MG63 (cell line): ENCODE results near the gene KCNG2. TPM values are rescaled to one million over a fixed set of nuclear protein-coding genes. Genes with fewer than 3 reads are reported as not detected.

ENCODE experiments used
- DNase-seq: peaks from one replicate; pipeline ENCODE4 v3.0.0-alpha.2; 2020
- H3K27me3 ChIP-seq: fragments of 250-450 bp; sonication (Bioruptor Pico); 2 replicates; pipeline ENCODE4 v1.5.1; 2020; ENCODE audit warnings: mild to moderate bottlenecking, moderate library complexity
- H3K36me3 ChIP-seq: fragments of 250-450 bp; sonication (Bioruptor Pico); 2 replicates; pipeline ENCODE4 v1.5.1; 2020; ENCODE audit warnings: mild to moderate bottlenecking, moderate library complexity
- H3K4me3 ChIP-seq: fragments of 250-450 bp; sonication (Bioruptor Pico); 2 replicates; pipeline ENCODE4 v1.5.1; 2020; ENCODE audit warnings: mild to moderate bottlenecking, moderate library complexity
- H3K9me3 ChIP-seq: fragments of 250-450 bp; sonication (Bioruptor Pico); 2 replicates; pipeline ENCODE4 v1.5.1; 2020; ENCODE audit warnings: mild to moderate bottlenecking, moderate library complexity
- total RNA-seq: library from RNA; depleted of rRNA; stranded (reverse); fragments of >200 nt; shearing (Covaris generic); gene quantifications from 2 replicates; pipeline ENCODE4 v1.2.3, GENCODE V29; 2014; ENCODE audit warnings: low replicate concordance

The KCNG2 gene
- total RNA-seq, 1 experiment from 2014 or later, result not detected

GRCh38 chr18:79801217-79801616 is 3.5 kb downstream of the KCNG2 start:
- no peaks in the 10 kb centered on the region for H3K36me3 ChIP-seq
- H3K27me3 ChIP-seq, result peaks cover 22% of the 10 kb centered on the region
- H3K4me3 ChIP-seq, result no peak overlapping the region
- no peak for DNase-seq
- no peaks in the 10 kb centered on the region for H3K9me3 ChIP-seq

- no peak for DNase-seq
- Histone ChIP-seq H3K36me3 (no peaks in the 10 kb centered on the region), H3K9me3 (no peaks in the 10 kb centered on the region), H3K4me3 (no peak overlapping the region), H3K27me3 (peaks cover 22% of the 10 kb centered on the region)
These were observed 3.9 kb downstream of the KCNG2 start for GRCh38 chr18:79801641-79802040.

- Histone ChIP-seq H3K9me3 (no peaks in the 10 kb centered on the region), H3K27me3 (peaks cover 20% of the 10 kb centered on the region), H3K36me3 (no peaks in the 10 kb centered on the region), H3K4me3 (no peak overlapping the region)
- DNase-seq, result no peak
These were observed 4.6 kb downstream of the KCNG2 start for GRCh38 chr18:79802298-79802697.

GRCh38 chr18:79803611-79804051 is 5.9 kb downstream of the KCNG2 start:
- Histone ChIP-seq H3K36me3 (no peaks in the 10 kb centered on the region), H3K27me3 (peaks cover 11% of the 10 kb centered on the region), H3K4me3 (no peak overlapping the region), H3K9me3 (no peaks in the 10 kb centered on the region)
- no peak for DNase-seq

GRCh38 chr18:79804130-79804787 is 6.5 kb downstream of the KCNG2 start:
- no peak overlapping the region for H3K4me3 ChIP-seq
- H3K27me3 ChIP-seq, result peaks cover 4% of the 10 kb centered on the region
- H3K36me3 ChIP-seq, result no peaks in the 10 kb centered on the region
- H3K9me3 ChIP-seq, result no peaks in the 10 kb centered on the region
- no peak for DNase-seq

- no peak overlapping the region for H3K4me3 ChIP-seq
- no peak for DNase-seq
- no peaks in the 10 kb centered on the region for H3K36me3 ChIP-seq
- H3K27me3 ChIP-seq, result no peaks in the 10 kb centered on the region
- no peaks in the 10 kb centered on the region for H3K9me3 ChIP-seq
These were observed 7.6 kb downstream of the KCNG2 start for GRCh38 chr18:79805211-79805887.

- H3K9me3 ChIP-seq, result no peaks in the 10 kb centered on the region
These were observed 8.3 kb downstream of the KCNG2 start for GRCh38 chr18:79805926-79806487.

GRCh38 chr18:79806976-79807841 is 9.5 kb downstream of the KCNG2 start:
- DNase-seq, result no peak
- H3K36me3 ChIP-seq, result no peaks in the 10 kb centered on the region
- no peaks in the 10 kb centered on the region for H3K9me3 ChIP-seq
- no peak overlapping the region for H3K4me3 ChIP-seq
- H3K27me3 ChIP-seq, result no peaks in the 10 kb centered on the region

More at GRCh38 chr18:79805926-79806487, 8.3 kb downstream of the KCNG2 start:
- Histone ChIP-seq H3K36me3 (no peaks in the 10 kb centered on the region), H3K4me3 (no peak overlapping the region), H3K27me3 (no peaks in the 10 kb centered on the region)
- DNase-seq, result no peak

GRCh38 chr18:79809482-79810192 is 11.9 kb downstream of the KCNG2 start:
- H3K9me3 ChIP-seq, result no peaks in the 10 kb centered on the region
- H3K4me3 ChIP-seq, result no peak overlapping the region
- H3K27me3 ChIP-seq, result no peaks in the 10 kb centered on the region; the same call in 1 of the 2 replicates
- DNase-seq, result no peak
- no peaks in the 10 kb centered on the region for H3K36me3 ChIP-seq

- H3K4me3 ChIP-seq, result no peak overlapping the region
- no peak for DNase-seq
These were observed 14.3 kb downstream of the KCNG2 start for GRCh38 chr18:79812052-79812451.

GRCh38 chr18:79814373-79814772 is 16.6 kb downstream of the KCNG2 start:
- H3K27me3 ChIP-seq, result no peaks in the 10 kb centered on the region; the same call in 1 of the 2 replicates
- DNase-seq, result no peak
- no peaks in the 10 kb centered on the region for H3K36me3 ChIP-seq
- H3K9me3 ChIP-seq, result no peaks in the 10 kb centered on the region
- no peak overlapping the region for H3K4me3 ChIP-seq

More at GRCh38 chr18:79812052-79812451, 14.3 kb downstream of the KCNG2 start:
- no peaks in the 10 kb centered on the region for H3K36me3 ChIP-seq
- no peaks in the 10 kb centered on the region for H3K9me3 ChIP-seq
- H3K27me3 ChIP-seq, result no peaks in the 10 kb centered on the region; the same call in 1 of the 2 replicates

- no peaks in the 10 kb centered on the region for H3K9me3 ChIP-seq
- H3K4me3 ChIP-seq, result no peak overlapping the region
- H3K27me3 ChIP-seq, result no peaks in the 10 kb centered on the region; the same call in 1 of the 2 replicates
- no peak for DNase-seq
- H3K36me3 ChIP-seq, result no peaks in the 10 kb centered on the region
These were observed 17.9 kb downstream of the KCNG2 start for GRCh38 chr18:79815657-79816056.

- H3K4me3 ChIP-seq, result no peak overlapping the region
- H3K36me3 ChIP-seq, result no peaks in the 10 kb centered on the region
- no peak for DNase-seq
- H3K27me3 ChIP-seq, result no peaks in the 10 kb centered on the region; the same call in 1 of the 2 replicates
- H3K9me3 ChIP-seq, result no peaks in the 10 kb centered on the region
These were observed 18.4 kb downstream of the KCNG2 start for GRCh38 chr18:79816092-79816491.

- Histone ChIP-seq H3K27me3 (no peaks in the 10 kb centered on the region; the same call in 1 of the 2 replicates), H3K4me3 (no peak overlapping the region), H3K36me3 (no peaks in the 10 kb centered on the region), H3K9me3 (no peaks in the 10 kb centered on the region)
- no peak for DNase-seq
These were observed 19.4 kb downstream of the KCNG2 start for GRCh38 chr18:79816981-79817606.

- Histone ChIP-seq H3K36me3 (no peaks in the 10 kb centered on the region), H3K27me3 (no peaks in the 10 kb centered on the region; the same call in 1 of the 2 replicates), H3K4me3 (no peak overlapping the region), H3K9me3 (no peaks in the 10 kb centered on the region)
- DNase-seq, result no peak
These were observed 19.9 kb downstream of the KCNG2 start for GRCh38 chr18:79817607-79817998.

GRCh38 chr18:79818036-79818435 is 20.3 kb downstream of the KCNG2 start:
- Histone ChIP-seq H3K9me3 (no peaks in the 10 kb centered on the region), H3K27me3 (no peaks in the 10 kb centered on the region; the same call in 1 of the 2 replicates)
- DNase-seq, result no peak

More at GRCh38 chr18:79818036-79818435, 20.3 kb downstream of the KCNG2 start:
- Histone ChIP-seq H3K36me3 (no peaks in the 10 kb centered on the region), H3K4me3 (no peak overlapping the region)
